ENCODE data around the gene POU2AF3.

DNA sequence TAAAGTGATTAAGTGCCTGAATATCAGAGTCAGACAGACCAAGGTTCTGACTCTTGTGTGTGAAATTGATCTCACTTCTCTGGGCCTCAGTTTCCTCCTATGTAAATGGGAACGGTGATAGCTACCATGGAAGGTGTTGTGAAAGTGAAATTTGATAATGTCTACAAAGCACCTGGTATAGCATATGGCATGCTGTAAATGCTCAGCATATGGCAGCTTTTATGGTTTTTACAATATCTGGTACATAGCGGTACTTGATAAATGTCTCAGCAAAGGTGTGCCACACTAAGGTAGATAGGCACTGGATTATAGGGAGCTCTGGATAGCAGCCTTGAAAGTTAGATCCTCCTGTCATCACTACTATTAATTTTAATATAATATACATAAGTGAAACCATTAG is 32.9 kb upstream of the POU2AF3 start:
- no peak for TF ChIP-seq EZH2 (IDR thresholded peaks at IDR 0.05; ENCODE audit: borderline replicate concordance, low read length)
- TF ChIP-seq, protein P1, sequence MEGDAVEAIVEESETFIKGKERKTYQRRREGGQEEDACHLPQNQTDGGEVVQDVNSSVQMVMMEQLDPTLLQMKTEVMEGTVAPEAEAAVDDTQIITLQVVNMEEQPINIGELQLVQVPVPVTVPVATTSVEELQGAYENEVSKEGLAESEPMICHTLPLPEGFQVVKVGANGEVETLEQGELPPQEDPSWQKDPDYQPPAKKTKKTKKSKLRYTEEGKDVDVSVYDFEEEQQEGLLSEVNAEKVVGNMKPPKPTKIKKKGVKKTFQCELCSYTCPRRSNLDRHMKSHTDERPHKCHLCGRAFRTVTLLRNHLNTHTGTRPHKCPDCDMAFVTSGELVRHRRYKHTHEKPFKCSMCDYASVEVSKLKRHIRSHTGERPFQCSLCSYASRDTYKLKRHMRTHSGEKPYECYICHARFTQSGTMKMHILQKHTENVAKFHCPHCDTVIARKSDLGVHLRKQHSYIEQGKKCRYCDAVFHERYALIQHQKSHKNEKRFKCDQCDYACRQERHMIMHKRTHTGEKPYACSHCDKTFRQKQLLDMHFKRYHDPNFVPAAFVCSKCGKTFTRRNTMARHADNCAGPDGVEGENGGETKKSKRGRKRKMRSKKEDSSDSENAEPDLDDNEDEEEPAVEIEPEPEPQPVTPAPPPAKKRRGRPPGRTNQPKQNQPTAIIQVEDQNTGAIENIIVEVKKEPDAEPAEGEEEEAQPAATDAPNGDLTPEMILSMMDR (IDR thresholded peaks at IDR 0.05; ENCODE audit: low read length), result no peak

All from OCI-LY1 (cell line).